NCI-H2107 treated with DMSO at 0.1 percent for 48 hours (cell line): ENCODE measurements around the gene CRIP3.
A peak's percentile ranks its signal among the peaks of the same experiment; 100 is the strongest.
"Not testable (repeated sequence)": the region's sequence is repeated elsewhere in the genome, so short reads cannot be mapped to it uniquely, and the experiment has no call there.

Source experiments
- DNase-seq: peaks from one replicate; lab custom pipeline; 2025; ENCODE audit not compliant: unreplicated experiment; lab: John Stamatoyannopoulos, UW

CRIP3 gene

GRCh38 chr6:43308101-43308989 lies at the start of gene CRIP3:
Gene CRIP3, minus strand, starts transcription at chr6:43308826. Its CDS starts 34 bp downstream, at chr6:43308792.
- DNase-seq: peak; percentile 58

GRCh38 chr6:43355862-43356590 lies 47.4 kb upstream of the CRIP3 start:
- DNase-seq: peak; percentile 1

- not testable (repeated sequence) for DNase-seq
Observed at GRCh38 chr6:43351951-43352350, 43.3 kb upstream of the CRIP3 start.

GRCh38 chr6:43347444-43347843 lies 38.8 kb upstream of the CRIP3 start:
- no peak for DNase-seq

GRCh38 chr6:43347021-43347420 lies 38.4 kb upstream of the CRIP3 start:
- DNase-seq: no peak

- DNase-seq: not testable (repeated sequence)
Observed at GRCh38 chr6:43346243-43346642, 37.6 kb upstream of the CRIP3 start.

- no peak for DNase-seq
Observed at GRCh38 chr6:43339168-43339567, 30.5 kb upstream of the CRIP3 start.

GRCh38 chr6:43338243-43338642 lies 29.6 kb upstream of the CRIP3 start:
- no peak for DNase-seq

- DNase-seq: no peak
Observed at GRCh38 chr6:43336382-43336781, 27.8 kb upstream of the CRIP3 start.

- no peak for DNase-seq
Observed at GRCh38 chr6:43335469-43335868, 26.8 kb upstream of the CRIP3 start.

GRCh38 chr6:43334466-43335095 lies 26.0 kb upstream of the CRIP3 start:
- peak; percentile 29 for DNase-seq

- DNase-seq: no peak
Observed at GRCh38 chr6:43331891-43332290, 23.3 kb upstream of the CRIP3 start.

GRCh38 chr6:43331470-43331869 lies 22.8 kb upstream of the CRIP3 start:
- DNase-seq: no peak

GRCh38 chr6:43328528-43328927 lies 19.9 kb upstream of the CRIP3 start:
- DNase-seq: no peak

GRCh38 chr6:43325876-43326275 lies 17.2 kb upstream of the CRIP3 start:
- no peak for DNase-seq

GRCh38 chr6:43318011-43318410 lies 9.4 kb upstream of the CRIP3 start:
- no peak for DNase-seq

GRCh38 chr6:43313813-43314212 lies 5.2 kb upstream of the CRIP3 start:
- DNase-seq: no peak

GRCh38 chr6:43311666-43312065 lies 3.0 kb upstream of the CRIP3 start:
- no peak for DNase-seq

GRCh38 chr6:43310624-43311023 lies 2.0 kb upstream of the CRIP3 start:
- no peak for DNase-seq

GRCh38 chr6:43310134-43310533 lies 1.5 kb upstream of the CRIP3 start:
- DNase-seq: no peak

- no peak for DNase-seq
Observed at GRCh38 chr6:43308990-43309477, 408 bp upstream of the CRIP3 start.
